GM10847 (cell line): ENCODE measurements around the gene TSHZ2.

Experiments used
- POLR2A ChIP-seq: IDR thresholded peaks from 2 replicates; pipeline ENCODE4 v1.6.1; 2011; ENCODE audit not compliant: insufficient read length; ENCODE audit errors: extremely low read depth

The TSHZ2 gene, protein sequence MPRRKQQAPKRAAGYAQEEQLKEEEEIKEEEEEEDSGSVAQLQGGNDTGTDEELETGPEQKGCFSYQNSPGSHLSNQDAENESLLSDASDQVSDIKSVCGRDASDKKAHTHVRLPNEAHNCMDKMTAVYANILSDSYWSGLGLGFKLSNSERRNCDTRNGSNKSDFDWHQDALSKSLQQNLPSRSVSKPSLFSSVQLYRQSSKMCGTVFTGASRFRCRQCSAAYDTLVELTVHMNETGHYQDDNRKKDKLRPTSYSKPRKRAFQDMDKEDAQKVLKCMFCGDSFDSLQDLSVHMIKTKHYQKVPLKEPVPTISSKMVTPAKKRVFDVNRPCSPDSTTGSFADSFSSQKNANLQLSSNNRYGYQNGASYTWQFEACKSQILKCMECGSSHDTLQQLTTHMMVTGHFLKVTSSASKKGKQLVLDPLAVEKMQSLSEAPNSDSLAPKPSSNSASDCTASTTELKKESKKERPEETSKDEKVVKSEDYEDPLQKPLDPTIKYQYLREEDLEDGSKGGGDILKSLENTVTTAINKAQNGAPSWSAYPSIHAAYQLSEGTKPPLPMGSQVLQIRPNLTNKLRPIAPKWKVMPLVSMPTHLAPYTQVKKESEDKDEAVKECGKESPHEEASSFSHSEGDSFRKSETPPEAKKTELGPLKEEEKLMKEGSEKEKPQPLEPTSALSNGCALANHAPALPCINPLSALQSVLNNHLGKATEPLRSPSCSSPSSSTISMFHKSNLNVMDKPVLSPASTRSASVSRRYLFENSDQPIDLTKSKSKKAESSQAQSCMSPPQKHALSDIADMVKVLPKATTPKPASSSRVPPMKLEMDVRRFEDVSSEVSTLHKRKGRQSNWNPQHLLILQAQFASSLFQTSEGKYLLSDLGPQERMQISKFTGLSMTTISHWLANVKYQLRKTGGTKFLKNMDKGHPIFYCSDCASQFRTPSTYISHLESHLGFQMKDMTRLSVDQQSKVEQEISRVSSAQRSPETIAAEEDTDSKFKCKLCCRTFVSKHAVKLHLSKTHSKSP (N-terminal part only)

DNA sequence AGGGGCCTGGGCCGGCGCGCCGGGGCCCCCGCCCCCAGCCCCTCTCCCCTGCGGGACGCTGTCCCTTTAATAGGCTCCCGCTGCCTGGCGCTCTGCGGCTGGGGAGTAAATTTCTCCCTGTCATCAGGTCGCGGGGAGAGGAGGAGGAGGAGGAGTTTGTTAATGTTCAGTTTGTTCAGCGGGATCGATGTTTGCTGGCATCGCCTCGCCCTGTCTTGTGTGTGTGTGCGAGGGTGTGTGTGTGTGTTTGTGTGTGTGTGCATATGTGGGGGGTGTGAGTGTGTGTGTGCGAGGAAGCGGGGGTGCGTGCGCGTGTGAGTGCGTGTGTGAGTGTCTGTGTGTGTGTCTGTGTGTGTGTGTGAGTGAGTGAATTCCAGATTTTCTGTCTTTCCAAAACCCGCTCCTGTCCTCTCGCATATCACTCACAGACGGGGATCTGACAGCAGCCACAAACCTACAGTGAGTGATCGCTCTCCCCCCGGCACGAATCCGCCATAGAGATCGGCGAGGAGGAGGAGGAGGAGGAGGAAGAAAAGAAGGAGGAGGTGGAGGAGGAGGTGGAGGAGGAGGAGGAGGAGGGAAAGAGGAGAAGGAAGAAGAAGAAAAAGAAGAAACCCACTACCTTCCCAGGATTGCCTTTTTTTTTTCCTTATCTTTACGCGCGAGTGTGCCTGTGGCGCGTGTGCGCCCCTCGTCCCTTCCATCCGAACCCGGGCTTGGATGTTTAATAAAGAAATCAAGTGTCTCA lies at the start of gene TSHZ2:
Gene TSHZ2 (plus strand): TSS at position 169 of the 748 bp plus-strand sequence. CDS start 936 bp downstream, outside the sequence.
- TF ChIP-seq POLR2A, result no peak

DNA sequence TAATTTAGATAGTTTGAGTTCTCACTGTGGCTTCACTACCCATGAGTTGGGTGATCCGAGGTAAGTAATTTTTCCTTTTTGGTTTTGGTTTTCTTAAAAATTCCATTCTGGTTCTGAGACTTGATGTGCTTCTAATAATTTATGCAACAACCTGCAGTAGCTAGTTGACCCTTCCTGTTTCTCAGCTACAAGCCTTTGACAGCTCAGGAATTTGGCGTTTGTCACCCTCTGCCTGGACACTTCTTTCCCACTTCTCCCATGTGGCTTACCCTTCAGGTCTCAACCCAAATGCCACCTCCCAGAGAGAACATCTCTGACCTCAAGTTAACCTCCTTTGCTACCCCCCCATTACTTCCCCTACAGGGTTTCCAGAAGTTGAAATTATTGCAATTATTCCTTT lies 49.7 kb upstream of the TSHZ2 start:
- TF ChIP-seq POLR2A, result no peak

DNA sequence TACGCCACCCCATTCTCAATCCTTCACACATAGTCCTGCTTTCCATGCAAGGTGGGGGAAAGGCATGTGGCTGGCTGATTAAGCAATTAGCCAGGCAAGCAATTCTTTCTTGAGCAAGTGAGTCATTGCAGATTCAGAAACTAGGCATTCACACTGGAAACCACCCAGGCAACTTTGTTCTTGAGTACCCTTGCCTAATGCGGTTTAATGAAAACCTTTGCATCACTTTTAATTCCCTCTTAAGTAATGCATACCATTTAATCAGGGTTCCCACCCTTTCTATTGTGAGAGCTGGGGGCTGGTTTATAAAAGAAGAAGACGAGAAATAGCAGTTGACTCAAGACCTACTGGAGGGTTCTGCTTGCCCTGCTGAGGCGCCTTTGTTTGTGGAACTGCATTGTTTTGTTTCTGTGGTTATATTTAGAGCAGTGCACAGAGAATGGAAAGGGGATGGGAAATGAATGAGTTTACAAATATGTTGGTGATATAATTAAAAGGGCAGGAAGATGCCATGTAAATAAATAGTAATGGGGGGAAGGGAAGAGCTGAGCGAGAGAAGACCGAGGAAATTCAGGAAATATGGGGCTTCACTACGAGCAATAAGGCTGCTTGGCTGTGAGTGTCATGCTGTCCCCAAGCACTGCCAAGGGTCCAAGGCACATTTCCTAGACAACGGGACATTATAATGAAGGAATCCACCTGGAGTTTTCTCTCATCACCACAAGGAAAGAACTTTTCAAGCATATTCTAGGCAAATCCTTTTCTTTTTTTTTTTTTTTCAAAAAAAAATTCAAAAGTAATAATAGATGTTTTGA lies 48.8 kb upstream of the TSHZ2 start:
- TF ChIP-seq POLR2A, result no peak

DNA sequence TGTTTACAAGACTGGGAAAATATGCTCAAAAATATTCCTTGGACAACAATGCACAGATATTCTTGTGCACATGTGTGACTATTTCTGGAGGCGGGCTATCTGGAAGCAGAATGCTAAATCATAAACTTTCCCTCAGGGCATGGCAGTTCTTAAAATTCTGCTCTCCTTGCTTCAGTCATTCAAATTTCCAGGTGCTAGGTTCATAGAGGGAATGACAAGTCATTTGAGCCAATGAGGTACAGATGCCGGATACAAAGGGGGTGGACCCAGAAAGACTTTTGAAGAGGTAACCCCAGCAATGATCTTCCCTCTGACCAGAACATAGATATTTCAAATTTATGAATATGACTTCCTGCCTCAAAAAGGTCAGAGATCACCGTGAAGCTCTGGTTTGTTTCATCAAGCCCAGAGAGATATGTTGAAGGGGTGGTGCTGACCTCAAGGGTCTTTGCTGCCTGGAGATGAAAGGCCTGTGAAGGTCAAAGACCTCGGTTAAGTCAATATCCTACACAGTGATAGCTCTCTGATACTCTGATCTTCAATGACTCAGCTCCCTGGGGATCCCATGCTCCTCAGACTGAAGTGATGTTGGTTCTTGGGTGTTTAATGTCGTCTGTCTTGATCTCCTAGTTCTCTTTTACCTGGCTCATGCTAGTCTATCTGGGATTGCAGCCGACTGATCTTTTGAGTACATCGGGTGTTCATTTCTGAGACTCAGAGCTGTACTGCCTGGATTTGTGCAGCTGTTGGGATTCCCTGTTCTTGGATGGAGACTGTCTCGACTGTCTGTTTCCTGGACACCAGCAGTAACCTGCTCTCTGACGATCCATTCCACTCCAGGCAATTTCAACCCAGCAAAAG lies 47.5 kb upstream of the TSHZ2 start:
- TF ChIP-seq POLR2A, result no peak

DNA sequence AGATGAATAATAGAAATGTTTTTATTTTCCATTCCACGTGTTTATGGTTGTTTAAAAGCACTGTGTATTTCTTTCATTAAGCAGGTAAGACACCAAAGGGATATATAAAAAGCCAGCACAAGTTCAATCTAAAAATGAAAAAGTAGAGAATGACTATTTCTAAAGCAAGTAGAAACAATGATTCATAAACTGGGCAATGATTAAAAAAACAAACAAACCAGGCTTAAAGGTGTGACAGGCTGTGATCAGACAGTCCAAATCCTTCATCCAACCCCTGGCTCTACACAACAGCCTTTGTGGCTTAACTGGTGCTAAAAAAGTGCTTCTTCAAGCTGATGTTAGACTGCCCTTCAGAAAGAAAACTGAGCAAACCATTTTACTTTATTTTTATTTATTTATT lies 45.7 kb upstream of the TSHZ2 start:
- TF ChIP-seq POLR2A, result no peak

DNA sequence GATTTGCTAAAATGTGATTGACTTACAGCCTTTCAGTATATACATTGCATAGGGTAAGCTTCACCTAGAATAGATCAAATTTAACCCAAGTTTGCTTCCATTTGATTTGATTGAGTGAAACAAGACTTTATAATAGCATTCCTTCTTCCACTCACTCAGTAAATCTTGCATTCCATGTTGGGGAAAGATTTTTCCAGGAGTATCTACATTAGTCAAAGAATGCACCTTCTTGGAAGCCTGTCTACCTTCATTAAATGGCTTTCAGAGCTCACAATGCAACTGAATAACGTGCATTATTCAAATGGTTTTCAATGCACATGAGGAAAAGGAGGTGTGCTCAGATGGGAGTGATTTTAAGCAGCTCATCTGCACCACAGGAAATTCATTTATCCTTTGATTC lies 38.3 kb upstream of the TSHZ2 start:
- no peak for TF ChIP-seq POLR2A

DNA sequence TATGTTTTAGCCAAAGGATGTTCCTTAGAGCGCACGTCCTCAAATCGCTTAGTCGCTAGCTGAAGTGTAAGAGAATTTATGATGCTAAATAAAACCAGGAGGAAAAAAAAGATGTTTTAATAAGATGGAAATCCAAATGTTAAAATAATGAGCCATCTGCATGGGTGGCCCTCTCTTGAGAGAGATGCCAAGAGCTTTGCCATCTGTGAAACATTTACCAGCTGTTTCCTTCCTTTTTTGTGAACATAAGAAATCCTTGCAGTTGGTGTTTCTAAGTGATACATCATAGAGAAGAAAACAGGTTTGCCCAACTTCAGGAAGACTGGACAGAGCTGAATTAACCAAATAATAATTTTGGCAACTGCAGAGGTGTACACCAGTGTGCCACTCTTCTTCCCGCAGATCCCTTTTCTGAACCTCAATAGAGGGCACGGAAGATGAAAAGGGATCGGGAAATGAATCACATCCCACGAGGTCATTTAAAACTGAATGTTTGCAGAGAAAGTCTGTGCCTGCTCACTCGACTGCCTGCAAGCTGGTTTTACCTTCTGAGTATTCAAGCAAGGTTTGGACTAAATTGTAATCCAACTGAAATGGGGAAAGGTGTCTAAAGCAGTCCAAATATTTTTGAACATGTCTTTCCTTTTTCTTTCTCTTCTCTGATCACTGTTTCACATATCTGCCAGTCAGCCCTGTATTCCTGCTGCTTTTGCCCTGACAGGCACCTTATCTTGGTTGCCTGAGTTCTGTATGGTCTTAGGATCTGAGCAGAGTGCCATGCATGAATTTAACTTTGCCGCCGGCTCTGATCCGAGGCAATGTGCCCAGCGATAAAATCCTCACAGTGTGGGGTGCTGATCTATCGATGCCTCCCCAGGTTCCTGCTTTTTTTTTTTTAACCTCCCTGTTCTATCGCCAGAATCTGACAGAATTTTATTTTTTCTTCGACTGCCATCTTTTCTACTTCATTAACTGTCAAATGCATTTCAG lies 35.5 kb upstream of the TSHZ2 start:
- TF ChIP-seq POLR2A, result no peak

DNA sequence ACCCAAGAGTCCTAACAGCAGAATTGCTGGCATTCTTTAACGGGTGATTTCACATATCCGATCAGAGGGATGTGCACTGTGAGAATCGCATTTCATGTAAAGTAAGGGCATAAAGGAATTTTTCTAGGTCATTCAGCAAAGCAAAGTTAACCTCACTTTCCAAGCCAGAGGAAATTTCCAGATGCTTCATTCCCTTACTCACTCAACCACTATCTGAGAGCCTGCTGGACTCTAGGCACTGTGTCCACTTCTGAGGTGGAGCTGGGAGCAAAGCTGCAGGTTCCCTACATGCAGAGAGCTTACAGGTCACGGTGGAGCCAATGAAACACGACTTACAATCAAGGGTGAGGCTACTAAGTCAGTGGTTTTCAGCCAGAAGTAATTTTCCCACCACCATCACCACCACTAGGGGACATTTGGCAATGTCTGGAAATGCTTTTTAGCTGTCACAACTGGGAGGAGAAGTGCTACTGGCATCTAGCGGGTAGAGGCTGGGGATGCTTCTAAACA lies 34.5 kb upstream of the TSHZ2 start:
- TF ChIP-seq POLR2A, result no peak

DNA sequence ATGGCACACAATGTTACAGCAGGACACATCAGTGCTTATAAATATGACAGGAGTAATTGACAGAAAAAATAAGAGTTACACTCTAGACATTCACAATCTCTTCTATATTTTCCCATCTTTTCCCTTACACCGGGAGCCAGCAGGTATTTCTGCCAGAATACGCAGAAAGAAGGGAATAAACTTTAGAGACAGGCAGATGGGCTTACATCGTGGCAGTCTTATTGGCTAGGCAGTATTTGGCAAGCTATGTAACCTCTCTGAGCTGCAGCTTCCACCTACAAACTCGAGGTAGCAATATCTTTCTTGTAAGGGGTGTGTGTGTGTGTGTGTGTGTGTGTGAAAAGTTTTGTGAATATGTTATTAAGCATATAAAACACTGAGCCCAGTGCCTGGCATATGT lies 33.0 kb upstream of the TSHZ2 start:
- no peak for TF ChIP-seq POLR2A

DNA sequence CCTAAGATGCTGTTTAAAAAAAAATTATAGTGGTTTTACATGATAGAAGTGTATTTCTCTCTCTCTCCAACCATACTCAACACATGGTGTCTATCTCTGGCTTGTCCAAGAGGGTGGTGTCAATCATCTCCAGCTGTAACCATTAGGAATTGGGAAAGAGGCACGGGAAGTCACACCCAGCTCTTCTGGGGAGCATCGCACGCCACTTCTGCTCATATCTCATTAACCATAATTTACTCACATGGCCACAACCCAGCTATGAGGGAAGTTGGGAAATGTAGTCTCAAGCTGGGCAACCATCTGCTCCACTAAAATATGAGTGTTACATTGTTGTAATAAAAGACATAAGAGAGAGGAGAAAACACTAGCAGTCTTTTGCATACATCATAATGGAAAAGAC lies 30.4 kb upstream of the TSHZ2 start:
- TF ChIP-seq POLR2A, result no peak

DNA sequence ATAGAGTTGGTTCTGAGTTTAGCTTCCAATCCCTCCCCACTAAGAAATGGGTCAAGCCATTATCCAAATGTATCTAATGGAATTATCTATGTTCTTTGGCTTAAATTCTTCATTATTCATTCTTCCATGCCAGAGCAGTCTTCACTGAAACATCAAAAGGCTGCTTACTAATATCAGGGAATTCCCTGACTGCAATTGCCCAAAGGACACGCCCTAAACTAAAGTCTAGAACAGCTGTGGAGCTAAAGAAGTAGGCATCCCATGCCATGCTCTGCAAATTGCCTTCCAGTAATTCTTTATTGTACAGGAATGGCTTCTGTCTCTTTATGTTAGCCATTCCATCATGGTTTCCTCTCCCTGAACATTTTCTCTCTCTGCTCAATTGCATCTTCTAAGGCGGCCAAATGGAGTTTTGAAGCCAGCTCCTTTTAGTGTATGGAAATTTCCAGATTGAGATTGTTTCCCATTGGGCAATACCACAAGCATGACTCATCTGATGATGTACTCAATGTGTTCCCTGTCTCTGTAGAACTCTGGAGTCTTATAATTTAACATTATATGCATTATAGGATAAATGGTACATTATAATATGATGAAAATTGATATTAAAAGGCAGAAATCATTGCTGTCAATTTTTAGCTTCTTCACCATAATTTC lies 28.8 kb upstream of the TSHZ2 start:
- no peak for TF ChIP-seq POLR2A

DNA sequence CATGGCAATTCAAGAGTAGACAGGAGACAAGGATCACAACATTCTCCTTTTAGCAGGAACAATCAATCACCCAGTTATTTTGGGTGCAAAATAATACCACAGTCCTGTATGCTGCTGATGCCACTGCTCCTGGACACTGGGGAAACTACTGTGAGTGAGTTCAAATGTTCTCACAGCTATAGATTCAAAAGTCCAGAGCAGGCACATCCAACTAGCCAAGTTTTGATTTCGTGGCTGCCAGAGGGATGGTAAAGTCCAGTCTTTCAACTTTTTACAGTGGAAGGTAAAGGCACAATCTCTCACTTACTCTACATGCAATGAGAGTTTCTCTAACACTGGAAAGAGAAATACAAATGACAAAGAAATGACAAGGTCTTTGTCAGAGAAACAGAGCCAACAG lies 26.9 kb upstream of the TSHZ2 start:
- TF ChIP-seq POLR2A, result no peak
